DLD1 (cell line): ENCODE results near the gene FHAD1.

ENCODE experiments used
- in situ Hi-C: cut with HindIII; loops from 2 replicates; pipeline ENCODE4 v1.10.0; 2017; ENCODE audit warnings: low sequenced_read_pairs

Gene FHAD1

GRCh38 chr1:15446212-15446611 lies 199.2 kb downstream of the FHAD1 start:
- in situ Hi-C loops: loop anchor here (10.0 kb wide), 1 partner anchor 121 kb away; no protein-coding TSS in a partner anchor
